Panc1 (cell line): ENCODE data around the gene TRIM43B. TPM values are rescaled to one million over a fixed set of nuclear protein-coding genes. Genes with fewer than 3 reads are reported as not detected.

Experiments used
- ATAC-seq: fragments of 200-7000 bp; cut with Tn5 transposase; 2 replicates; pipeline ENCODE4 v1.9.1; 2020; ENCODE audit warnings: mild to moderate bottlenecking, moderate library complexity
- BruUV-seq: library from RNA; stranded (reverse); fragments of 400-500 nt; replicated peaks from 2 replicates; lab custom pipeline; 2021; lab: Mats Ljungman, UMichigan
- CTCF ChIA-PET: fragments of 300-600 bp; sonication (Branson Sonifier 250); formaldehyde crosslinking; loops from one replicate; lab custom pipeline; 2022; ENCODE audit warnings: antibody characterized with exemption; lab: Charles Lee
- POLR2A ChIA-PET: fragments of 300-600 bp; sonication (Branson Sonifier 250); formaldehyde crosslinking; loops from one replicate; lab custom pipeline; 2022; ENCODE audit warnings: antibody characterized with exemption; lab: Charles Lee
- DNase-seq: peaks from one replicate; pipeline ENCODE4 v3.0.0-alpha.2; 2010; ENCODE audit warnings: low read depth, low spot score
- H3K27ac ChIP-seq: 2 replicates; pipeline ENCODE4 v1.5.1; 2011; ENCODE audit warnings: mild to moderate bottlenecking, low read length, inconsistent platforms
- H3K27me3 ChIP-seq: fragments of 200-500 bp; sonication (Bioruptor generic); 2 replicates; pipeline ENCODE4 v1.6.0; 2014; ENCODE audit warnings: low read length, inconsistent platforms; ENCODE audit not compliant: control insufficient read depth, insufficient read depth
- H3K36me3 ChIP-seq: fragments of 200-500 bp; sonication (Bioruptor generic); 2 replicates; pipeline ENCODE4 v1.5.1; 2014; ENCODE audit warnings: inconsistent platforms, mild to moderate bottlenecking, low read length, moderate library complexity; ENCODE audit not compliant: control insufficient read depth, insufficient read depth
- H3K4me1 ChIP-seq: 2 replicates; pipeline ENCODE4 v1.5.1; 2011; ENCODE audit warnings: inconsistent platforms, mild to moderate bottlenecking, low read length, moderate library complexity; ENCODE audit not compliant: control insufficient read depth, insufficient read depth
- H3K4me3 ChIP-seq, 2 experiments: 2 replicates each; pipeline ENCODE4 v1.5.1; 2011 to 2012; ENCODE audit warnings: low read depth in 2 of 2, low read length in 2 of 2, mild to moderate bottlenecking in 2 of 2, inconsistent platforms in 1 of 2, moderate library complexity in 1 of 2
- H3K9me3 ChIP-seq: fragments of 200-500 bp; sonication (Bioruptor generic); 2 replicates; pipeline ENCODE4 v1.5.1; 2014; ENCODE audit warnings: low read depth, mild to moderate bottlenecking, inconsistent platforms, low read length, moderate library complexity; ENCODE audit not compliant: control insufficient read depth, insufficient read depth
- CTCF ChIP-seq: fragments of 450-650 bp; IDR thresholded peaks from 2 replicates; pipeline ENCODE4 v1.5.1; 2017; ENCODE audit warnings: mild to moderate bottlenecking
- POLR2AphosphoS5 ChIP-seq: IDR thresholded peaks from 2 replicates; pipeline ENCODE4 v1.6.1; 2012; ENCODE audit warnings: mild to moderate bottlenecking, low read depth, low read length, moderate library complexity
- SIN3A ChIP-seq: IDR thresholded peaks from 2 replicates; pipeline ENCODE4 v1.6.1; 2012; ENCODE audit warnings: low read depth, mild to moderate bottlenecking, low read length, moderate library complexity, borderline replicate concordance; ENCODE audit not compliant: insufficient read depth
- TCF7L2 ChIP-seq: IDR thresholded peaks from 2 replicates; pipeline ENCODE4 v1.6.1; 2011; ENCODE audit warnings: mild to moderate bottlenecking, low read depth, low read length, inconsistent platforms
- in situ Hi-C: cut with HindIII; loops from 2 replicates; pipeline ENCODE4 v1.10.0; 2016; ENCODE audit warnings: low sequenced_read_pairs, low pct_unique_long_range_greater_than_20kb
- intact Hi-C: fragments of 100-400 bp; cut with micrococcal nuclease; formaldehyde crosslinking; loops from one replicate; pipeline ENCODE4 v1.10.0; 2022; ENCODE audit not compliant: unreplicated experiment
- total RNA-seq: library from RNA; stranded (reverse); gene quantifications from one replicate; pipeline ENCODE4 v1.2.1, GENCODE V29; 2021; ENCODE audit not compliant: unreplicated experiment
- TF ChIP-seq, protein P1 (sequence below), 2 experiments: IDR thresholded peaks; 2 replicates each; pipeline ENCODE4 v1.6.1; 2011 to 2012; ENCODE audit warnings: low read depth in 2 of 2, control low read depth in 1 of 2, low read length in 1 of 2, mild to moderate bottlenecking in 1 of 2, moderate library complexity in 1 of 2; ENCODE audit not compliant: insufficient read depth in 1 of 2

TRIM43B gene
- total RNA-seq, 1 experiment from 2014 or later = not detected

- intact Hi-C loops (no loop called here), in situ Hi-C loops (no loop called here)
- ChIA-PET POLR2A (no interaction called here), CTCF (interaction anchor here (0.6 kb wide), 1 partner anchor 26 kb away, joined by 7 read pairs; no protein-coding TSS in a partner anchor)
- no peak for TF ChIP-seq TCF7L2
- TF ChIP-seq CTCF = peak; percentile 42
- TF ChIP-seq POLR2AphosphoS5 = peak; percentile 76
- TF ChIP-seq, protein P1, sequence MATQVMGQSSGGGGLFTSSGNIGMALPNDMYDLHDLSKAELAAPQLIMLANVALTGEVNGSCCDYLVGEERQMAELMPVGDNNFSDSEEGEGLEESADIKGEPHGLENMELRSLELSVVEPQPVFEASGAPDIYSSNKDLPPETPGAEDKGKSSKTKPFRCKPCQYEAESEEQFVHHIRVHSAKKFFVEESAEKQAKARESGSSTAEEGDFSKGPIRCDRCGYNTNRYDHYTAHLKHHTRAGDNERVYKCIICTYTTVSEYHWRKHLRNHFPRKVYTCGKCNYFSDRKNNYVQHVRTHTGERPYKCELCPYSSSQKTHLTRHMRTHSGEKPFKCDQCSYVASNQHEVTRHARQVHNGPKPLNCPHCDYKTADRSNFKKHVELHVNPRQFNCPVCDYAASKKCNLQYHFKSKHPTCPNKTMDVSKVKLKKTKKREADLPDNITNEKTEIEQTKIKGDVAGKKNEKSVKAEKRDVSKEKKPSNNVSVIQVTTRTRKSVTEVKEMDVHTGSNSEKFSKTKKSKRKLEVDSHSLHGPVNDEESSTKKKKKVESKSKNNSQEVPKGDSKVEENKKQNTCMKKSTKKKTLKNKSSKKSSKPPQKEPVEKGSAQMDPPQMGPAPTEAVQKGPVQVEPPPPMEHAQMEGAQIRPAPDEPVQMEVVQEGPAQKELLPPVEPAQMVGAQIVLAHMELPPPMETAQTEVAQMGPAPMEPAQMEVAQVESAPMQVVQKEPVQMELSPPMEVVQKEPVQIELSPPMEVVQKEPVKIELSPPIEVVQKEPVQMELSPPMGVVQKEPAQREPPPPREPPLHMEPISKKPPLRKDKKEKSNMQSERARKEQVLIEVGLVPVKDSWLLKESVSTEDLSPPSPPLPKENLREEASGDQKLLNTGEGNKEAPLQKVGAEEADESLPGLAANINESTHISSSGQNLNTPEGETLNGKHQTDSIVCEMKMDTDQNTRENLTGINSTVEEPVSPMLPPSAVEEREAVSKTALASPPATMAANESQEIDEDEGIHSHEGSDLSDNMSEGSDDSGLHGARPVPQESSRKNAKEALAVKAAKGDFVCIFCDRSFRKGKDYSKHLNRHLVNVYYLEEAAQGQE (IDR thresholded peaks at IDR 0.05; ENCODE audit: insufficient read depth in 1 of 2, low read depth in 2 of 2, low read length in 1 of 2) = peak in 1 of 2 experiments; percentile 26; a peak in 1 of 4 replicates
- Histone ChIP-seq H3K9me3 (no peaks in the 10 kb centered on the region), H3K36me3 (no peaks in the 10 kb centered on the region), H3K27me3 (no peaks in the 10 kb centered on the region), H3K4me1 (peaks cover 9% of the 10 kb centered on the region), H3K4me3 (peak overlapping the region; percentile 78 to 79), H3K27ac (peak overlapping the region; percentile 88)
- ATAC-seq = peak; percentile 98
- no peak for DNase-seq
- BruUV-seq = no TSS peak
These were observed 42.1 kb upstream of the TRIM43B start for GRCh38 chr2:95526360-95527341.

- TF ChIP-seq SIN3A = no peak
- TF ChIP-seq POLR2AphosphoS5 = no peak
- TF ChIP-seq, protein P1 (IDR thresholded peaks at IDR 0.05; ENCODE audit: insufficient read depth in 1 of 2, low read depth in 2 of 2, low read length in 1 of 2) = no peak
- TF ChIP-seq TCF7L2 = no peak
- no peak for TF ChIP-seq CTCF
- Histone ChIP-seq H3K4me1 (peaks cover 9% of the 10 kb centered on the region), H3K27me3 (no peaks in the 10 kb centered on the region), H3K36me3 (no peaks in the 10 kb centered on the region), H3K27ac (peak overlapping the region; percentile 88), H3K9me3 (no peaks in the 10 kb centered on the region), H3K4me3 (peak overlapping the region; percentile 78 to 79)
- no peak for ATAC-seq
- intact Hi-C loops = no loop called here
- POLR2A ChIA-PET = no interaction called here
- CTCF ChIA-PET = no interaction called here
- BruUV-seq = TSS peak; percentile 76
- in situ Hi-C loops = no loop called here
- no peak for DNase-seq
These were observed 40.9 kb upstream of the TRIM43B start for GRCh38 chr2:95525294-95526035.
